T-helper 1 cell (primary cell): ENCODE data around the gene CLIP1.
"Not testable (repeated sequence)": the region's sequence is repeated elsewhere in the genome, so short reads cannot be mapped to it uniquely, and the experiment has no call there.

ENCODE experiments used
- DNase-seq, 5 donors: peaks; one replicate each; pipeline ENCODE4 v3.0.0-alpha.2; 2012 to 2020
- total RNA-seq, 4 donors: gene quantifications; one replicate each; lab custom pipeline; 2026; lab: John Stamatoyannopoulos, UW

Gene CLIP1
- 122 to 185 (median 143) reads per million in 4 donors for total RNA-seq

DNA sequence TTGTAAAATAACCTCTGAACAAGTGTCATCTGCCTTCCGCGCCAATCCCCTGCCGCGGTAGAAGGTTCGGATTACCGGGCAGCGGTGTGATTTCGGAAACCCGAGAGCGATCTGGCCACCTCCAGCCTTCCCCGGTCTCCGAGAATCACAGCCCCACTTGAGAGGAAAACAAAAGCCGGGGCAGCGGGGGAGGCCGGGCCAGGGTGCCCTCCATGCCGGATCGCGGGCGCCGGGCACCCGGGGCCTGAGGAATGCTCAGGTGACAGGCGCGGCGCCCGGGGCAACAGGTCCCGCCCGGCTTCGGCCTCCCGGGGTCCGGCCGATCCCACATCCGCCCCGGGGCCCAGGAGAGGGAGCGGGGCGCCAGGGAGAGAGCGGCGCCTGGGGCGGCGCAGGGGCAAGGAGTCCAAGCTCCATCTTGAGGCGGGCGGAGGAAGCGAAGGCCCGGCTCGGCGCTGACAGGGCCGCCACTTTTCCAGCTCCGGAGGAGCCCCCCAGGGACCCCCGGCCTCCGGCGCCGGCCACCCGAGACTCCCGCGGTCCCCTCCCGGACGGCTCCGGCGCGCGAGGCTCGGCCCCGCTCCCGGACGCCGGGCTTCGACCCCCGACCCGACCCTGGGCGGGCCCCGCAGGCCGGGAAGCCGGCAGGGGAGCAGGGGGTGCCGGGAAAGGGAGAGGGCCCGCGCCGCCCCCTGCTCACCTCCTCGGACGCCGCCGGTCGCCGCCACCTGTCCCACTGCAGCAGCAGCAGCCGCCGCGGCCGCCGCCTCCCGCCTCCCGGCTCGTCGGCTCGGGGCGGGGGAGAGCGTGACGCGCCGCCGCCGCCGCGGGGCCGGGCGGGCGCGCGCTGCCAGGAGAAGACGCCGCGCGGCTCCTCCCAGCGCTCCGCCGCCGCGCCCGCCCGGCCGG, at the start of gene CLIP1:
Gene CLIP1, minus strand, starts transcription at position 849 of the 909 bp plus-strand sequence. CDS start 42,217 bp downstream, outside the sequence.
- DNase-seq: peak; percentile 41 to 65 (median 51)

DNA sequence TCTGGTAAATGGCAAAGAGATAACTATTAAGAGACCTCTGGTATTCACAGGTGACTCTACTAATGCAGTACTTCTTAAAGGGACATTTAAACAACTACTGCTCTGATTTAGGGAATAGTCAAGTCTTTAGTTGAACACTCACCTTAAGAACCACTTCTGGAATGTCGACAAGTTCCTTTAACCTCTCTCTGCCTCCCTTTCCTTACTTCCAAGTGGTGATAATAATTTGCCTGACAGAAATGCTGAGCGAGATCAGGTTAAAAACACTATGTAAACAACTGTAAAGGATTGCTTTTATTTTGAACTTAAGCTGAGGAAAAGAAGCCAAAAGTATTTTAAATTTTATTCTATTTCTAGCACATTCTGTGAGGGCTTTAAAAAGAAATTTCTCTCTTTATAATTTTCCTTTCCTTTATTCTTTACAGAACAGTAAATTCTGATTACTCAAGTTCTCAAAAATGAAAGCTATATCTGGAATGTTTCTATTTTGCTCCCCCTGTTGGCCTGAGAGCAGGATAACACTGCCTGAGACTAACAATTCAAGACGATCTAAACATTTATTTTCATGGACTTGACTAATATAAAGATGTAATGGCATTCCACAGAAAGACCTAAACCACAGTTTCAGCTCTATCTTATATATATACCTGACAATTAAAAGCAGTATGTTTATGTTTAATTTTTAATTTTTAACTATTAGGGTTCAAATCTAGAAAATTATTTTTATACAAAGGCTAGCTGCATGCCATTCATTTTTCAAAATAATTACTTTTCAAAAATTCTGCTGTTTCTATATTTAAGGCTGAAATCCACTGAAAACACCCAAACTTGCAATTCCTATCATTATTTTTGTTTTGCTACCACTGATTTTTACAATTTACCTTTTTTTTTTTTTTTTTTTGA, 49.1 kb upstream of the CLIP1 start:
- DNase-seq: peak in 1 of 5 donors; percentile 43

DNA sequence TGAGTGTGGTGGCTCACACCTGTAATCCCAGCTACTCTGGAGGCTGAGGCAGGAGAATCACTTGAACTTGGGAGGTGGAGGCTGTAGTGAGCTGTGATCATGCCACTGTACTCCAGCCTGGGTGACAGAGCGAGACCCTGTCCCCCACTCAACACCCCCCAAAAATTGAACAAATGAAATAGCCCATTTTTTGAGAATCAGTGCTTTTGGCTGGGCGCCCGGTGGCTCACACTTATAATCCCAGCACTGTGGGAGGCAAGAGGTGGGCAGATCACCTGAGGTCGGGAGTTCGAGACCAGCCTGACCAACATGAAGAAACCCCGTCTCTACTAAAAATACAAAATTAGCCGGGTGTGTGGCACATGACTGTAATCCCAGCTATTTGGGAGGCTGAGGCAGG, 48.1 kb upstream of the CLIP1 start:
- not testable (repeated sequence) for DNase-seq

DNA sequence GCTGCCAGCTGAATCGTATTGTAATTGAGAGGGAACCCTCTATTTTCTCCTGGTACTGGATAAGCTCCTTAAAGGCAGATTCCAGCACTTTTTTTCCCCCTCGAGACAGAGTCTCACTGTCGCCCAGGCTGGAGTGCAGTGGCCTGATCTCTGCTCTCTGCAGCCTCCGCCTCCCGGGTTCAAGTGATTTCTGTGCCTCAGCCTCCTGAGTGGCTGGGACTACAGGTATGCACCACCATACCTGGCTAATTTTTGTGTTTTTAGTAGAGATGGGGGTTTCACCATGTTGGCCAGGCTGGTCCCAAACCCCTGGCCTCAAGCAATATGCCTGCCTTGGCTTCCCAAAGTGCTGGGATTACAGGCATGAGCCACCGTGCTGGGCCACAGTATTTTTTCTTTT, 47.4 kb upstream of the CLIP1 start:
- not testable (repeated sequence) for DNase-seq

DNA sequence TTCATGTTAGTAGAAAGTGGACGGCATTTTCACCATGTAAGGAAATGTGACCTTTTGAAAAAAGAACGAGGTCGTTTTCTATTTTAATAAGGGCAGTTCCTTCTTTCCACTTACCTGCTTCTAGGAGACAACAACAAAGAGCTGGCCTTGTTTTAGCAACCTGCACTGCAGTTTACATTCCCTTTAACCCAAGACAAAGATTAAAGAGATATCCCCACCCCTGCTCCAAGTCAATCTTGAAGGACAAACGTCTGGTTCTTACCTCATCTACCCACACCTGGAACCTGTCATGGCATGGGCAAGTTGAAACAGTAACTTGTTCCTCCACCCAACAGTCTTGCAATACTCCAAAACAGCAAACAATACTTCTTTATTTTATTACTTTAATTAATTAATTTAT, 45.5 kb upstream of the CLIP1 start:
- DNase-seq: no peak

DNA sequence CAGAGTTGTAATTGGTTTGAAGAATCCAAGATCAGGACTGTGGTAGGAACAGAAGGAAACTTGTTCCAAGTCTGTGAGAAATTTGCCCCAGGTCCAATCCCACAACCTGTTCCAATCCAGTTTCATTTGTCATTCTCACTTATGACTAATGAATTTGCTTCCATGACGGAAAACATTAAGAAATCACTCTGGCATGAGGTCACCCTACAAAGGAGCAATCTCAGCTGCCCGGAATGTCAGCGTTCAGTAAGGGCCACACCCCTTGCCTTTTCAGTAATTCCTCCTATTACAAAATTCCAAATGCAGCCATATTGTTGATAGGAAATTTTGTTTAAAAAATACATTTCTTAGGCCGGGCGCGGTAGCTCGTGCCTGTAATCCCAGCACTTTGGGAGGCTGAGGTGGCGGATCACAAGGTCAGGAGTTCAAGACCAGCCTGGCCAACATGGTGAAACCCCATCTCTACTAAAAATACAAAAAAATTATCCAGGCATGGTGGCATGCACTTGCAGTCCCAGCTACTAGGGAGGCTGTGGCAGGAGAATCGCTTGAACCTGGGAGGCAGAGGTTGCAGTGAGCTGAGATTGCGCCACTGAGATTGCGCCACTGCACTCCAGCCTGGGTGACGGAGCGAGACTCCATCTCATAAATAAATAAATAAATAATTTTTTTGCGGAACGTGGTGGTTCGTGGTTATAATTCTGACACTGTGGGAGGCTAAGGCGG, 42.0 kb upstream of the CLIP1 start:
- DNase-seq: not testable (repeated sequence)

DNA sequence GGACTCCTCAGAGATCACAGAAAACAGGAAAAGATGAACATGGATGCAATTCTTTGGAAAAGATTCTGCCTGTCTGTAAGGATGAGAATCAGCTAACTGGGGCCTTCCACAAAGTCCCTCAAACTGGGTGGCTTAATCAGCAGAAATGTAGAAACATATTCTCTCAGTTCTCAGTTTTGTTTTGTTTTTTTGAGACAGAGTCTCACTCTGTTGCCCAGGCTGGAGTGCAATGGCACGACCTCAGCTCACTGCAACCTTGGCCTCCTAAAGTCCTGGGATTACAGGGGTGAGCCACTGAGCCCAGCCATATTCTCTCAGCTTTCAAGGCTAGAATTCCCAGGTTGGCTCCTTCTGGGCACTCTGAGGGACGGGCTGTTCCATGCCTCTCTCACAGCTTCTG, 38.2 kb upstream of the CLIP1 start:
- no peak for DNase-seq

DNA sequence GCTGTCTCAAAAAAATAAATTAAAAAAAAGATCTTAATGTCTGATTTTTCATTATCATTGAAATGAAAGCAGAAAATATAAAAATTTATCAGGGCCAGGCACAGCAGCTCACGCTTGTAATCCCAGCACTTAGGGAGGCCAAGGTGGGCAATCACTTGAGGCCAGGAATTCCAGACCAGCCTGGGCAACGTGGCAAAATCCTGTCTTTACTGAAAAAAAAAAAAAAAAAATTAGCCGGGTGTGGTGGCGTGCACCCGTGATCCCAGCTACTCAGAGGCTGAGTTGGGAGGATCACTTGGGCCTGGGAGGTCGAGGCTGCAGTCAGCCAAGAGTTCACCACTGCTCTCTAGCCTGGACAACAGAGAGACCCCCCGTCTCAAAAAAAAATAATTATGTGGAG, 37.6 kb upstream of the CLIP1 start:
- DNase-seq: no peak

DNA sequence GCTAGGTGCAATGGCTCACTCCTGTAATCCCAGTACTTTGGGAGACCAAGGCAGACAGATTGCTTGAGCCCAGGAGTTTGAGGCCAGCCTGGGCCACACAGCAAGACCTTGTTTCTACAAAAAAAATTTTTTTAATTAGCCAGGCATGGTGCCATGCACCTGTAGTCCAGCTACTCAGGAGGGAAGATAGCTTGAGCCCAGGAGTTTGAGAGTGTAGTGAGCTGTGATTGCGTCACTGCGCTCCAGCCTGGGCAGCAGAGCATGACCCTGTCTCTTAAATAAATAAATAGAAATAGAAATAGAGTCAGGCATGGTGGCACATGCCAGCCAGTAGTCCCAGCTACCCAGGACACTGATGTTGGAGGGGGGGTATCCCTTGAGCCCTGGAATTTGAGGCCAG, 36.7 kb upstream of the CLIP1 start:
- DNase-seq: no peak

DNA sequence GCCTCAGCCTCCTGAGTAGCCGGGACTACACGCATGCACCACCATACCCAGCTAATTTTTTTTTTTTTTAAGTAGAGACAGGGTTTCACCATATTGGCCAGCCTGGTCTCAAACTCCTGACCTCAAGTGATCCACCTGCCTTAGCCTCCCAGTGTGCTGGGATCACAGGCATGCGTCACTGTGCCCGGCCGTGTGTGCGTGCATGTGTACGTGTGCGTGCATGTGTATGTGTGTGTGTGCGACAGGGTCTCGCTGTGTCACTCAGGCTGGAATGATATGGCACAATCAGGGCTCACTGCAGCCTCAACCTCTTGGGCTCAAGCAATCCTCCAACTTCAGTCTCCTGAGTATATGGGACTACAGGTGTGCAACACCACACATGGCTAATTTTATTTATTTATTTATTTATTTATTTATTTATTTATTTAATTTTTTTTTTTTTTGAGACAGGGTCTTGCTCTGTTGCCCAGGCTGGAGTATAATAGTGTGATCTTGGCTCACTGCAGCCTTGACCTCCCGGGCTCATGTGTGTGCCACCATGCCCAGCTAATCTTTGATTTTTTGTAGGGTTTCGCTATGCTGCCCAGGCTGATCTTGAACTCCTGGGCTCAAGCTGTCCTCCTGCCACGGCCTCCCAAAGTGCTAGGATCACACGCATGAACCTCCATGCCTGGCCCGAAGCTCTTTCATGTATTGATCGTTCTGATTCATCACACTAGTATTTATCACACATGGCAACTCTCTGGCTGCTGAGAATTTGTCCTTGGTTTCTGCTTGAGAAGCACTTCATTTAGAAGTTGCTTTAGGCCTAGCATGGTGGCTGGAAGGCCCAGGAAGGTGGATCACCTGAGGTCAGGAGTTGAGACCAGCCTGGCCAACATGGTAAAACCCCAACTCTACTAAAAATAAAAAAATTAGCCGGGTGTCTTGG, 35.9 kb upstream of the CLIP1 start:
- no peak for DNase-seq

DNA sequence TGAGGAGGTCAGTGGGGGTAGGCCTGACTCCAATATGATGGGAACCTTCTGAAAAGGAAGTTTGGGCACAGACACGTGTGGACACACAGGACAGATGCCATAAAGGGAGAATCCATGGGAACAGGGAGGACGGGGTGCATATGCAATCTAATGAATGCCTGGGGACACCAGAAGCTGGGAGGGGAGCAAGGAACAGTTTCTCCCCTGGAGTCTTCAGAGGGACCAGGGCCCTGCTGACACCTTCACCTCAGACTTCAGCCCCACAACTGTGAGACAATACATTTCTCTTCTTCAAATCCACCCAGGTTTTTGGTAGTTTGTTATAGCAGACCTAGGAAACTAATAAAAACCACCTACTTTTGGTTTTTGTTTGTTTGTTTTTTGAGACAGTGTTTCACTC, 35.2 kb upstream of the CLIP1 start:
- no peak for DNase-seq

DNA sequence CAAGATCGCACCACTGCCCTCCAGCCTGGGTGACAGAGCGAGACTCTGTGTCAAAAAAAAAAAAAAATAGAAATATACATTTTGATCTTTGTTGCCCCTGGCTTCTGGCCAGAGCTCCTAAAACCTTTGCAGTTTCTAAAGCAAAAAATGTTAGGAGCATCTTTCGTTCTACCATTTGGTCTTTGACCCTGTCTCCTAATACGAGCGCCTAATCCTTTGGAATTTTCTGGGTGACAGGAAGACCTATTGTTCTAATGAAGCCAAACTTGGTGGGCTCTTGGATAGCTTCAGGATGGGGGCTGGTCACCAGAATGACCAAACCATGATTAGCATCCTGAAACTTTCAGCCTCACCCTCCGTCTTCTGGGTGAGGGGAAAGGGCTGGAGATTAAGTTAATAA, 32.3 kb upstream of the CLIP1 start:
- no peak for DNase-seq

DNA sequence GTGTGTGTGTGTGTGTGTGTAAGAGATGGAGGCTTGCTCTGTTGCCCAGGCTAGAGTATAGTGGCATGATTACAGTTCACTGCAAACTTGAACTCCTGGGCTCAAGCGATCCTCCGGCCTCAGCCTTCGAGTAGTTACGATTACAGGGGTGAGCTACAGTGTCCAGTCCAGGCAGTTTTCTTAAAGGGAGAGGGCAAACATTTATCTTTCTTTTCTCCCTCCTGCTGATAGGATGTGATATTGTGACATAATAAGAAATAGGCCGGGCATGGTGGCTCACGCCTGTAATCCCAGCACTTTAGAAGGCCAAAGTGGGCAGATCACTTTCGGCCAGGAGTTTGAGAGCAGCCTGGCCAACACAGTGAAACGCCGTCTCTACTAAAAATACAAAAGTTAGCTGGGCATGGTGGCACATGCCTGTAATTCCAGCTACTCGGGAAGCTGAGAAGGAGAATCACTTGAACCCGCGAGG, 31.8 kb upstream of the CLIP1 start:
- DNase-seq: no peak

DNA sequence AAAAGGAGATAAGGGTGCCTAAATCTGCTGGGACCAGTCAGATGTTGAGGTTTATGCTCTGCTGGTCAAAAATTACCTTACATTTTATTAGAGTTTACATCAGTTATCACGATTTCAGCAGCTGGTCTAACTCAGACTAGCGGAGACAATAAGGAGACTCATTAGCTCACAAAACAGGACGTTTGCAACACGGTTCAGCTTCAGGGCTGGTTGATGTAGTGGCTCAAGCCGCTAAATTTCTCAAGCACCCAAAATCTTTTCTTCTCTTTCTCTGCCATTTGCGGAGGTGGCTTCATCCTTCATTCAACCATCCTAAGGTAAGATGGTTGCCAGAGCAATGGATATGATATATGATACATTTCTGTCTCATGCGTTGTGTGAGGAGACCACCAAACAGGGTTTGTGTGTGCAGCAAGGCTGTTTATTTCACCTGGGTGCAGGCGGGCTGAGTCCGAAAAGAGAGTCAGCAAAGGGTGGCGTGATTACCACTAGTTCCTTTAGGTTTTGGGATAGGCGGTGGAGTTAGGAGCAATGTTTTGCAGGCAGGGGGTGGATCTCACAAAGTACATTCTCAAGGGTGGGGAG, 30.3 kb upstream of the CLIP1 start:
- DNase-seq: peak in 1 of 5 donors; percentile 25

DNA sequence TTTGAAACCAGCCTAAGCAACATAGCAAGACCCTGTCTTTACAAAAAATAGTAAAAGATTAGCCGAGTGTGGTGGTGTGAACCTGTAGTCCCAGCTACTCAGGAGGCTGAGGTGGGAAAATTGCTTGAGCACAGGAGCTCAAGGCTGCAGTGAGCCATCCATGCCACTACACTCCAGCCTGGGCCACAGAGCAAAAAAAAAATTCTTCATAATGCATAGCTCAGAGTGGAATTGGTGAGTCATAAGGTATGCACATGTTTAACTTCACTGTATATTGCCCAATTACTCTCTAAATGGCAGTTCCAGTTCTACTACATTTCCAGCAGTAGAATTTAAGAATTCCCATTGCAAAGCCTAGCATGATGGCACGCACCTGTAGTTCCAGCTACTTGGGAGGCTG, 26.8 kb upstream of the CLIP1 start:
- DNase-seq: peak in 1 of 5 donors; percentile 27

DNA sequence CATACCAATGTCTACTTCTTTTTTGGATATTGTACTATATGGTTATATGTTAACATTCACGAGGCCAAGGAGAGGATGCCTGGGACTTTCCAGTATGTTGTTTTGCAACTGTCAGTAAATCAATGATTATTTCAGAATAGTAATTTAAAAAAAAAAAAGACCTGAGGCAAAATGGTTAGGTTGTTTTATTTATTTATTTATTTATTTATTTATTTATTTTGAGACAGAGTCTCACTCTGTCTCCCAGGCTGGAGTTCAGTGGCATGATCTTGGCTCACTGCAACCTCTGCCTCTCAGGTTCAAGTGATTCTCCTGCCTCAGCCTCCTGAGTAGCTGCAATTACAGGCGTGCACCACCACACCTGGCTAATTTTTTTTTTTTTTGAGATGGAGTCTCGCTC, 25.4 kb upstream of the CLIP1 start:
- DNase-seq: not testable (repeated sequence)

DNA sequence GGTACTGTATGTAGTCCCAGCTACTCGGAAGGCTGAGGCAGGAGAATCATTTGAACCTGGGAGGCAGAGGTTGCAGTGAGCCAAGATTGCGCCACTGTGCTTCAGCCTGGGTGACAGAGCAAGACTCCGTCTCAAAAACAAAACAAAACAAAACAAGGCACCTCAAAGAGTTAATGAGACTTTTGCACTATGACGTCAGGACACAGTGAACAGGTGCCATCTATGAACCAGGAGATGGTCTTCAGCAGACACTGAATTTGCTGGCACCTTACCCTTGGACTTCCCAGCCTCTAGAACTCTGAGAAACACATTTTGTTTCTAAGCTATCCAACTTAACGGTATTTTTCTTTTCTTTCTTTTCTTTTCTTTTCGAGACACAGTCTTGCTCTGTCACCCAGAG, 23.9 kb upstream of the CLIP1 start:
- DNase-seq: not testable (repeated sequence)

DNA sequence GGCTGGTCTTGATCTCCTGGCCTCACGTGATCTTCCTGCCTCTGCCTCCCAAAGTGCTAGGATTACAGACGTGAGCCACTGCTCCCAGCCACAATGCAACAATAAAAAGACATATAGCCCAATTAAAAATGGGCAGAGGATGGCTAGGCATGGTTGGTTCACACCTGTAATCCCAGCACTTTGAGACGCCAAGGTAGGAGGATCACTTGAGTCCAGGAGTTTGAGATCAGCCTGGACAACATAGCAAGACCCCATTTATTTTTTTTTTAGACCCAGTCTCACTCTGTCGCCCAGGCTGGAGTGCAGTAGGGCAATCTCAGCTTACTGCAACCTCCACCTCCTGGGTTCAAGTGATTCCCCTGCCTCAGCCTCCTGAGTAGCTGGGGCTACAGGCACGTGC, 21.6 kb upstream of the CLIP1 start:
- not testable (repeated sequence) for DNase-seq

DNA sequence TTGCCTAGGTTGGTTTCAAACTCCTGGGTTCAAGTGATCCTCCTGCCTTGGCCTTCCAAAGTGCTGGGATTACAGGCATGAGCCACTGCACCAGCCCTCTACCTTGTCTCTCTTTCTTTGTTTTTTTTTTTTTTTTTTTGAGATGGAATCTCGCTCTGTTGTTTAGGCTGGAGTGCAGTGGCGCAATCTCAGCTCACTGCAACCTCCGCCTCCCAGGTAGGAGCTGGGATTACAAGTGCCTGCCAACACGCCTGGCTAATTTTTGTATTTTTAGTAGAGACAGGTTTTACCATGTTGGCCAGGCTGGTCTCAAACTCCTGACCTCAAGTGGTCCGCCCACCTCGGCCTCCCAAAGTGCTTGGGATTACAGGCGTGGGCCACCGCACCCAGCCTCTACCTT, 16.4 kb upstream of the CLIP1 start:
- not testable (repeated sequence) for DNase-seq

DNA sequence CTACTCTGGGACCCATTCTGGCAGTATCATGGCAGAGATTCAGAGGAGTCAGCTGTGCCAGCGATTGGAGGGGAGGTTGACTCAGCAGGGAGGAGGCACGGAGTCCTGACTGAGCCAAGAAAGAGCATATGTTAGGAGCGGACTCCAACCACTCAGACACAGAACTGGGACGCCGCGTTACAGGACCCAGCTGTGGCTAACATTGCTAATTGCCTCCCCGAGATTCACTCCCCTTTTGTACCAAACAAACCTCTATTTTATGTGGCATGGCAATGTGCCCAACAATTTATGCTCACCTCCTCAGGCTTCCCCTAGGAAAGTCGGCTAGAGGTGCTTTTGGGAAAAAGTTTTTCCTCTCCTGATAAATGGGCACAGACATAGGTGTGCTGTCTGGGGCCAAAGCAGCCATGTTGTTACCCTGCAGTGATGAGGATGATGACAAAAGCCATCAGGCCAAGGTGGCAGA, 15.2 kb upstream of the CLIP1 start:
- DNase-seq: no peak

DNA sequence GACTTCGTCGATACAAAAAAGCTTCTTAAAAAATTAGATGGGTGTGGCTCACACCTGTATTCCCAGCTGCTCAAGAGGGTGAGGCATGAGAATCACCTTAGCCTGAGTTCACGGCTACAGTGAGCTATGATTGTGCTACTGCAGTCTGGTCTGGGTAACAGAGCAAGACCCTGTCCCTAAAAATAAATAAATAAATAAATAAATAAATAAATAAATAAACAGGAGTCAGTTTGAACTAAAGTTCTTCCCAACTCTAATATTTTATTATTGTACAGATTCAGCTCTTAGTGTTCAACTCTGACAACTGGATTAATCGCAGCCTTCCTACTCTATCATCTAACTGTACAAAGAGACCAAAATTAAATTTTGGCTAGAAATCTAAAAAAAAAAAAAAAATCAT, 12.7 kb upstream of the CLIP1 start:
- no peak for DNase-seq
